Measurements from ENCODE around the gene THSD7A. TPM values are rescaled to one million over a fixed set of nuclear protein-coding genes. Genes with fewer than 3 reads are reported as not detected.

The THSD7A gene
- total and polyA plus RNA-seq, 2 of the 8 experiments (the other 6 are each of a cell fraction or from before 2014, with no cell fraction given): 0.44 to 1.2 TPM

GRCh38 chr7:11424006-11424405 is 408.0 kb downstream of the THSD7A start (continued):
- TF ChIP-seq SAP30 (IDR thresholded peaks at IDR 0.05; ENCODE audit: insufficient read depth, insufficient replicate concordance, low read length): no peak
- no peak for TF ChIP-seq JUND (IDR thresholded peaks at IDR 0.05; ENCODE audit: low read length)
- TF ChIP-seq SP2 (IDR thresholded peaks at IDR 0.05; ENCODE audit: low read length): no peak
- no peak for TF ChIP-seq SRF (IDR thresholded peaks at IDR 0.05; ENCODE audit: low read depth, low read length)
- TF ChIP-seq NRF1 (IDR thresholded peaks at IDR 0.05; ENCODE audit: low read depth, low read length): no peak
- TF ChIP-seq CBX5 (IDR thresholded peaks at IDR 0.05; ENCODE audit: low read depth, low read length): no peak

All from H1 (cell line).